Measurements from ENCODE around the gene ALPI. TPM values are rescaled to one million over a fixed set of nuclear protein-coding genes. Genes with fewer than 3 reads are reported as not detected.

ALPI gene
- total RNA-seq (2021; ENCODE audit: unreplicated experiment) (not detected), Bru-seq, nascent RNA (not detected), BruChase-seq, experiment 1, labeled RNA remaining after a 6-hour chase (not detected), BruChase-seq, experiment 2, labeled RNA remaining after a 2-hour chase (not detected)
- polyA plus RNA-seq (2012): not detected in 2 replicates
- long read RNA-seq: 0 reads

GRCh38 chr2:232455426-232456255, at the start of gene ALPI:
ALPI (plus strand) TSS chr2:232456153; CDS start chr2:232456200, 47 bp downstream.
- intact Hi-C loops (cut with micrococcal nuclease): no loop called here
- Histone ChIP-seq H4K20me1 (ENCODE audit: insufficient read depth) (no peaks in the 10 kb centered on the region), H3K9me2 (ENCODE audit: insufficient read depth) (no peaks in the 10 kb centered on the region), H3K9ac (ENCODE audit: low read length) (no peak within 1 kb of the TSS), H3K79me2 (ENCODE audit: insufficient read depth, low read length) (no peaks in the 10 kb centered on the region), H3K36me3 (ENCODE audit: control insufficient read depth in 1 of 2, insufficient read depth in 2 of 2, low read length in 2 of 2) (no peaks in the 10 kb centered on the region), H3K27ac (ENCODE audit: low read depth, low read length) (no peak within 1 kb of the TSS), H3K9me3 (ENCODE audit: control insufficient read depth in 1 of 2, insufficient read depth in 1 of 2, low read depth in 1 of 2, low read length in 2 of 2) (no peaks in the 10 kb centered on the region), H2AFZ (ENCODE audit: low read depth, low read length, poor library complexity, severe bottlenecking) (no peak within 1 kb of the TSS), H3K4me3 (replicated peaks in 1 of 2; ENCODE audit: low read depth in 1 of 2, low read length in 2 of 2) (no peak within 1 kb of the TSS), H3K4me1 (ENCODE audit: control insufficient read depth in 1 of 2, insufficient read depth in 2 of 2, low read length in 2 of 2) (no peaks in the 10 kb centered on the region), H3K27me3 (ENCODE audit: insufficient read depth, low read length) (no peaks in the 10 kb centered on the region; the same call in 1 of the 2 replicates), H3K4me2 (ENCODE audit: low read length) (no peak within 1 kb of the TSS)
- ATAC-seq (no peak), DNase-seq (ENCODE audit: low read depth, low spot score) (no peak)
- no TSS peak for BruUV-seq (replicated peaks)
- ChIA-PET POLR2A (no interaction called here), CTCF (no interaction called here), RAD21 (ENCODE audit: low non-redundant PET in 1 of 2, low total read pairs in 2 of 2, uncharacterized antibody in 2 of 2, unreplicated experiment in 2 of 2) (no interaction called here)
- TF ChIP-seq CBX3 (IDR thresholded peaks at IDR 0.05; ENCODE audit: low read depth): no peak

DNA sequence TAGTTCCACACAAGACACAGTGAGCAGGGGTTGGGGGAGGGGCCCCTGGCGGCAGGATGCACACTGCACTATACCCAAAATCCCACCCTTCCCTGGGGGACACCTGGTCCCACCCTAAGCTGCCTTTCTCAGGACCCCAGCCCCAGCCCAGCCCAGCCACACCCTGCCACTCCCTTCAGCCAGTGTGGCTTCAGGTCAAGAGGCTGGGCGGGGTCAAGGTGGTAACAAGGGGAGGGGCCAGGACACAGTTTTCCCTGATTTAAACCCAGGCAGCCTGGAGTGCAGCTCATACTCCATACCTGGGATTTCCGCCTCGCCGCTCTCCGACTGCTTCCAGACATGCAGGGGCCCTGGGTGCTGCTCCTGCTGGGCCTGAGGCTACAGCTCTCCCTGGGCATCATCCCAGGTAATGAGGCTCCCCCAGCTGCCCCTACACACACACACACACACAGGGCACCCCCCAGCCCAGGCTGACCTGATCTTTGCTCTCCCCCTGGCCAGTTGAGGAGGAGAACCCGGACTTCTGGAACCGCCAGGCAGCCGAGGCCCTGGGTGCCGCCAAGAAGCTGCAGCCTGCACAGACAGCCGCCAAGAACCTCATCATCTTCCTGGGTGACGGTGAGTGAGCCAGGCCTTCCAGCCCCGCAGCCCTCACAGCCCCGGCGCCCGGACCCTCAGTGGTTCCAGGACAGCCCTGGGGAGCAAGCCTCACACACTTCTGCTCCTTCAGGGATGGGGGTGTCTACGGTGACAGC, 49.2 kb upstream of the ALPI start, which contains the start of gene ALPG:
TSS of gene ALPG (plus strand) at position 289 of the 755 bp plus-strand sequence. CDS start at position 340, 51 bp downstream.
- ChIA-PET RAD21 (ENCODE audit: low non-redundant PET in 1 of 2, low total read pairs in 2 of 2, uncharacterized antibody in 2 of 2, unreplicated experiment in 2 of 2) (no interaction called here), POLR2A (no interaction called here), CTCF (no interaction called here)
- Histone ChIP-seq H3K27me3 (ENCODE audit: insufficient read depth, low read length) (no peaks in the 10 kb centered on the region), H3K27ac (ENCODE audit: low read depth, low read length) (no peak within 1 kb of the TSS), H3K79me2 (ENCODE audit: insufficient read depth, low read length) (no peaks in the 10 kb centered on the region), H3K36me3 (ENCODE audit: control insufficient read depth in 1 of 2, insufficient read depth in 2 of 2, low read length in 2 of 2) (no peaks in the 10 kb centered on the region), H3K9me3 (ENCODE audit: control insufficient read depth in 1 of 2, insufficient read depth in 1 of 2, low read depth in 1 of 2, low read length in 2 of 2) (no peaks in the 10 kb centered on the region), H4K20me1 (ENCODE audit: insufficient read depth) (no peaks in the 10 kb centered on the region), H3K4me2 (ENCODE audit: low read length) (no peak within 1 kb of the TSS), H3K4me1 (ENCODE audit: control insufficient read depth in 1 of 2, insufficient read depth in 2 of 2, low read length in 2 of 2) (no peaks in the 10 kb centered on the region), H3K9ac (ENCODE audit: low read length) (no peak within 1 kb of the TSS), H2AFZ (ENCODE audit: low read depth, low read length, poor library complexity, severe bottlenecking) (no peak within 1 kb of the TSS), H3K9me2 (ENCODE audit: insufficient read depth) (no peaks in the 10 kb centered on the region), H3K4me3 (replicated peaks in 1 of 2; ENCODE audit: low read depth in 1 of 2, low read length in 2 of 2) (no peak within 1 kb of the TSS)
- DNase-seq (ENCODE audit: low read depth, low spot score) (no peak), ATAC-seq (peak; percentile 17; the same call in 1 of the 2 replicates)
- TF ChIP-seq CBX3 (IDR thresholded peaks at IDR 0.05; ENCODE audit: low read depth): no peak
- no peak for TF ChIP-seq SP1 (IDR thresholded peaks at IDR 0.05; ENCODE audit: low read depth)
- TF ChIP-seq REST (IDR thresholded peaks at IDR 0.05; ENCODE audit: low read depth): no peak
- TF ChIP-seq TCF7L2 (IDR thresholded peaks at IDR 0.05; ENCODE audit: borderline replicate concordance, extremely low read depth, insufficient read depth, insufficient read length): no peak
- TF ChIP-seq POLR2AphosphoS5 (IDR thresholded peaks at IDR 0.05; ENCODE audit: low read depth, low read length): no peak
- TF ChIP-seq CEBPB (IDR thresholded peaks at IDR 0.05; ENCODE audit: low read depth): no peak
- TF ChIP-seq SRF (IDR thresholded peaks at IDR 0.05; ENCODE audit: low read depth): no peak
- TF ChIP-seq ZNF274 (IDR thresholded peaks at IDR 0.05; ENCODE audit: low read depth, low read length): no peak
- no peak for TF ChIP-seq ZFX (IDR thresholded peaks at IDR 0.05)
- no peak for TF ChIP-seq ELF1 (IDR thresholded peaks at IDR 0.05; ENCODE audit: borderline replicate concordance, low read depth)
- no peak for TF ChIP-seq SIN3A (IDR thresholded peaks at IDR 0.05; ENCODE audit: low read depth)
- no peak for TF ChIP-seq RAD21 (IDR thresholded peaks at IDR 0.05; ENCODE audit: low read depth)
- TF ChIP-seq FOSL1 (IDR thresholded peaks at IDR 0.05; ENCODE audit: low read depth): no peak
- intact Hi-C loops (cut with micrococcal nuclease): no loop called here
- no TSS peak for BruUV-seq (replicated peaks)

All from HCT116 (cell line).